Measurements from ENCODE around the gene KCNK18. TPM values are rescaled to one million over a fixed set of nuclear protein-coding genes. Genes with fewer than 3 reads are reported as not detected.
A peak's percentile ranks its signal among the peaks of the same experiment; 100 is the strongest.

KCNK18 gene
- total and polyA plus RNA-seq, 2 of the 8 experiments (the other 6 are each of a cell fraction or from before 2014, with no cell fraction given) = not detected

- TF ChIP-seq ATF3 (IDR thresholded peaks at IDR 0.05; ENCODE audit: insufficient read depth, low read depth, low read length) = 0 out of 2 replicates have a peak, but pooled peaks have one; percentile 54
- TF ChIP-seq TAF1 (IDR thresholded peaks at IDR 0.05; ENCODE audit: low read depth, low read length) = no peak
- TF ChIP-seq MAX (IDR thresholded peaks at IDR 0.05) = peak; percentile 65
- no peak for TF ChIP-seq CHD7 (IDR thresholded peaks at IDR 0.05; ENCODE audit: insufficient replicate concordance, low read length)
- TF ChIP-seq SP4 (IDR thresholded peaks at IDR 0.05; ENCODE audit: low read length) = no peak
- TF ChIP-seq SIX5 (IDR thresholded peaks at IDR 0.05; ENCODE audit: low read depth, low read length) = peak; percentile 64
- TF ChIP-seq RBBP5 (IDR thresholded peaks at IDR 0.05; ENCODE audit: borderline replicate concordance, low read depth, low read length) = no peak
- TF ChIP-seq GTF2F1 (IDR thresholded peaks at IDR 0.05; ENCODE audit: borderline replicate concordance, low read depth, low read length) = no peak
These were observed 10.3 kb upstream of the KCNK18 start (continued) for GRCh38 chr10:117186832-117187615.

Data from H1 (cell line).